ENCODE results near the gene CEMIP2. TPM values are rescaled to one million over a fixed set of nuclear protein-coding genes. Genes with fewer than 3 reads are reported as not detected.

The CEMIP2 gene
- total and polyA plus RNA-seq, 2 of the 13 experiments (the other 11 are each of a cell fraction or from before 2014, with no cell fraction given): 94.3 to 128 TPM

GRCh38 chr9:71704796-71705195 lies 63.5 kb downstream of the CEMIP2 start:
- no peak overlapping the region for H3K9ac ChIP-seq (ENCODE audit: insufficient read depth, low read depth, low read length)
- no peaks in the 10 kb centered on the region for H3K79me2 ChIP-seq (ENCODE audit: insufficient read depth, low read length)
- ChIA-PET POLR2A (no interaction called here), CTCF (ENCODE audit: low intra/inter-chr PET ratio, low total read pairs) (no interaction called here)
- ATAC-seq: no peak
- H3K4me1 ChIP-seq (ENCODE audit: insufficient read depth, low read length): no peaks in the 10 kb centered on the region
- H3K27me3 ChIP-seq (ENCODE audit: control insufficient read depth in 1 of 2, insufficient read depth in 2 of 2, low read length in 2 of 2): no peaks in the 10 kb centered on the region
- no peaks in the 10 kb centered on the region for H4K20me1 ChIP-seq (ENCODE audit: insufficient read depth, low read length)
- in situ Hi-C loops (cut with HindIII; ENCODE audit: extremely low pct_ligation_motif_present, low pct_unique_long_range_greater_than_20kb) (no loop called here), intact Hi-C loops (cut with micrococcal nuclease; ENCODE audit: unreplicated experiment) (no loop called here)
- H3K4me2 ChIP-seq (ENCODE audit: low read depth, low read length): no peak overlapping the region
- no peak overlapping the region for H2AFZ ChIP-seq (ENCODE audit: low read length)
- H3K4me3 ChIP-seq (replicated peaks in 1 of 3; ENCODE audit: insufficient read depth in 1 of 3, low read depth in 2 of 3, low read length in 3 of 3): no peak overlapping the region
- TF ChIP-seq ZKSCAN1 (IDR thresholded peaks at IDR 0.05; ENCODE audit: low read length): no peak
- TF ChIP-seq KDM1A (CRISPR knock-in tag; IDR thresholded peaks at IDR 0.05): no peak
- no peak for TF ChIP-seq NFRKB (IDR thresholded peaks at IDR 0.05)
- TF ChIP-seq CBX2 (IDR thresholded peaks at IDR 0.05; ENCODE audit: low read depth, low read length): no peak
- no peak for TF ChIP-seq CBX2 (CRISPR knock-in tag; IDR thresholded peaks at IDR 0.05; ENCODE audit: low read depth)
- TF ChIP-seq ZSCAN20 (CRISPR knock-in tag; IDR thresholded peaks at IDR 0.05; ENCODE audit: borderline replicate concordance): no peak
- TF ChIP-seq CREB1 (IDR thresholded peaks at IDR 0.05): no peak
- no peak for TF ChIP-seq CREB1 (CRISPR knock-in tag; IDR thresholded peaks at IDR 0.05)
- TF ChIP-seq ZBTB44 (CRISPR knock-in tag; IDR thresholded peaks at IDR 0.05): no peak
- TF ChIP-seq MAFG (CRISPR knock-in tag; IDR thresholded peaks at IDR 0.05): no peak
- TF ChIP-seq MED1 (CRISPR knock-in tag; IDR thresholded peaks at IDR 0.05): no peak
- no peak for TF ChIP-seq ZFP36 (IDR thresholded peaks at IDR 0.05; ENCODE audit: borderline replicate concordance, low read depth, low read length, partially characterized antibody)
- no peak for TF ChIP-seq KMT2A (CRISPR knock-in tag; IDR thresholded peaks at IDR 0.05)
- TF ChIP-seq ZFP62 (CRISPR knock-in tag; IDR thresholded peaks at IDR 0.05): no peak
- peaks cover 24 to 73% of the 10 kb centered on the region in 2 experiments for H3K36me3 ChIP-seq (replicated peaks in 1 of 2; ENCODE audit: control insufficient read depth in 1 of 2, insufficient read depth in 2 of 2, low read length in 2 of 2)
- no peak for FAIRE-seq
- H3K9me3 ChIP-seq (ENCODE audit: low read length): no peaks in the 10 kb centered on the region
- H3K27ac ChIP-seq (ENCODE audit: extremely low read length, insufficient read depth, low read length): no peak overlapping the region
- 93% methylated on average over 1 of the region's 1 CpG for WGBS (ENCODE audit: low lambda C conversion rate)
- no peak for DNase-seq (ENCODE audit: low spot score)
- BruUV-seq (replicated peaks): no TSS peak
